Cardiac muscle cell (in vitro differentiated cells and primary cell): ENCODE results near the gene REPIN1. TPM values are rescaled to one million over a fixed set of nuclear protein-coding genes. Genes with fewer than 3 reads are reported as not detected.

Experiments used
- DNase-seq, 2 donors: peaks; one replicate each; pipeline versions ENCODE4 v3.0.0 to v3.0.0-alpha.2; 2010 to 2017; ENCODE audit warnings: low read depth in 1 of 2, low spot score in 1 of 2
- H3K27ac ChIP-seq: fragments of 200-600 bp; sonication (generic); 2 replicates; pipeline ENCODE4 v1.5.1; 2016
- H3K27me3 ChIP-seq: fragments of 200-600 bp; sonication (generic); 2 replicates; pipeline ENCODE4 v1.6.0; 2016; ENCODE audit warnings: control low read depth
- H3K36me3 ChIP-seq: fragments of 200-600 bp; sonication (generic); 2 replicates; pipeline ENCODE4 v1.5.1; 2016; ENCODE audit warnings: control low read depth
- H3K4me1 ChIP-seq: fragments of 200-600 bp; sonication (generic); 2 replicates; pipeline ENCODE4 v1.8.1; 2017; ENCODE audit warnings: low read depth, mild to moderate bottlenecking, mixed run types
- H3K4me3 ChIP-seq: fragments of 200-600 bp; sonication (generic); 2 replicates; pipeline ENCODE4 v1.5.1; 2016; ENCODE audit warnings: mild to moderate bottlenecking
- H3K9me3 ChIP-seq: fragments of 200-600 bp; sonication (generic); 2 replicates; pipeline ENCODE4 v1.5.1; 2017; ENCODE audit warnings: low read depth, mild to moderate bottlenecking, control low read depth
- polyA plus RNA-seq: library from polyadenylated mRNA; unstranded; fragments of >200 nt; fragmentation: Nextera tagmentation; extraction: Ambion mirVana; gene quantifications from 2 replicates; pipeline ENCODE4 v1.2.1, GENCODE V29; 2016
- total RNA-seq: library from RNA; depleted of rRNA; stranded (reverse); fragments of >200 nt; gene quantifications from 2 replicates; pipeline ENCODE4 v1.2.3, GENCODE V29; 2016
- TF ChIP-seq, protein P1 (sequence below): IDR thresholded peaks from 2 replicates; pipeline ENCODE4 v1.5.1; 2012; ENCODE audit warnings: low read depth, mild to moderate bottlenecking, low read length

REPIN1 gene
- total and polyA plus RNA-seq, 2 experiments from 2014 or later = 185 to 270 TPM

DNA sequence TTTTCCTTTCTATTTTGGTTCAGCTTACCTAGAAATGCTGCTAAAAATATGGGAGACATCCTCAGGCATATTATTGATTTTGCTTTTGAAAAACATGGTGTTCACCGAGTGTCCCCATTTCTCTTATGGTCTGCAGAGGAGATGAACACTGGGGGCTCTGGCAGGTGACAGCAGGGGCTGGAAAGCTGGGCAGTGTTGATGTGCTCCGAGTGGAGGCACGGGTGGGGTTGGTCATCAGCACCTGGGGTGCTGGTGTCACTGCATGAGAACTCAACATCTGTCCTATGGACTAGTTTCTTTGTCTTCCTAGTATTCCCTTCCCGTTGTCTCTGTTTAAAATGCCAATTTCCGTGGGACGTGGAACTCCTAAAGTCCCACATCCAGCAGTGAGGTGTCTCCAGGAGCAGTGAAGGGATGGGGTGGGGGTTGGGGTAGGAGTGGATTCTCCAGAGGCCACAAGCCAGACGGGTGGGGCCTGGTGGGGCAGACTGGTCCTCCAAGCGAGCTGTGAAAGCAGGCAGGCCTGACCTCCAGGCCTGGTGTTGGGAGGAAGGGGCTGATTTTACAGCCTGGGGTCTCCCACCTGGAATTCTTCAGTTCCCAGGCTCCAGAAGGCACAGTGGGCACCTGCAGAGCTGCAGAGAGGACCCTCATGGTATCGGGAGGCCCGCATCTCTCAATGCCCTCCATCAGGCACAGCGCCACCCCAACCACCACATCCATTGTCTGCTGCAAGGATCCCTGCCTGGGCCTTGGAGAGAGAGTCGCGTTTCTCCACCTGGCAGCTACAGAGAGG is 35.0 kb downstream of the REPIN1 start:
- TF ChIP-seq, protein P1, sequence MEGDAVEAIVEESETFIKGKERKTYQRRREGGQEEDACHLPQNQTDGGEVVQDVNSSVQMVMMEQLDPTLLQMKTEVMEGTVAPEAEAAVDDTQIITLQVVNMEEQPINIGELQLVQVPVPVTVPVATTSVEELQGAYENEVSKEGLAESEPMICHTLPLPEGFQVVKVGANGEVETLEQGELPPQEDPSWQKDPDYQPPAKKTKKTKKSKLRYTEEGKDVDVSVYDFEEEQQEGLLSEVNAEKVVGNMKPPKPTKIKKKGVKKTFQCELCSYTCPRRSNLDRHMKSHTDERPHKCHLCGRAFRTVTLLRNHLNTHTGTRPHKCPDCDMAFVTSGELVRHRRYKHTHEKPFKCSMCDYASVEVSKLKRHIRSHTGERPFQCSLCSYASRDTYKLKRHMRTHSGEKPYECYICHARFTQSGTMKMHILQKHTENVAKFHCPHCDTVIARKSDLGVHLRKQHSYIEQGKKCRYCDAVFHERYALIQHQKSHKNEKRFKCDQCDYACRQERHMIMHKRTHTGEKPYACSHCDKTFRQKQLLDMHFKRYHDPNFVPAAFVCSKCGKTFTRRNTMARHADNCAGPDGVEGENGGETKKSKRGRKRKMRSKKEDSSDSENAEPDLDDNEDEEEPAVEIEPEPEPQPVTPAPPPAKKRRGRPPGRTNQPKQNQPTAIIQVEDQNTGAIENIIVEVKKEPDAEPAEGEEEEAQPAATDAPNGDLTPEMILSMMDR = no peak
- H3K9me3 ChIP-seq = no peaks in the 10 kb centered on the region
- peaks cover 23% of the 10 kb centered on the region for H3K4me1 ChIP-seq
- H3K27me3 ChIP-seq = no peaks in the 10 kb centered on the region
- H3K4me3 ChIP-seq = no peak overlapping the region
- peak overlapping the region; percentile 82 for H3K27ac ChIP-seq
- no peaks in the 10 kb centered on the region for H3K36me3 ChIP-seq
- no peak for DNase-seq

DNA sequence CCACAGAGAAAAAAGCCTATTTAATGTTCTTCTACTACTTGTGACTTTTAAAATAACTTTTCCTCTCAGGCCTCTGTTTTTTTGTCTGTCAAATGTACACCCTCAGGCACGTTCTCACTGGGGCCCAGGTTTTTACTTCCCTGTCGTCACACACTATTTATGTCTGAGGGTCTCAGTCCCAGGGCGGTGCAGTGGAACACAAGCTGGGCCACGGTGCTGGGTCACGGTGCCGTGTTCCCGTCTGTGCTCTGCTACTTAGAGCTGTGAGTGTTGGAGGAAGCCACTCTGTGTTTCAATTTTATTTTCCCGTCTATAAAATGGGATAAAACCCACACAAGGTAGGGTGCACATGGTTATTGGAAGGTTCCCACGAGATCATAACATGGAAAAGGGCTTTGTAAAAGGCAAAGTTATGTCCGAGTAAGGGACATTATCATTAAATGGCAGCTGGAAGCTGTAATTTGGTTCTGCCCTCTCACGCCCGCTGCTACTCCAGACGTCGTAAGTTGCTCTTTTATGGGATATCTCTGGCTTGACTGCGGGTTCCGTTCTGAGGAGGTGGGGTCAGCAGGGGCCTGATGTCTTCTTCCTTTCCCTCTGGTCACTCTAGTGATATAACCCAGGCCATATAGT is 35.7 kb downstream of the REPIN1 start:
- H3K27me3 ChIP-seq = no peaks in the 10 kb centered on the region
- H3K27ac ChIP-seq = peak overlapping the region; percentile 82
- DNase-seq = peak in 1 of 2 donors; percentile 40
- TF ChIP-seq, protein P1 = no peak
- H3K4me3 ChIP-seq = peak overlapping the region; percentile 66
- H3K9me3 ChIP-seq = no peaks in the 10 kb centered on the region
- H3K4me1 ChIP-seq = peaks cover 16% of the 10 kb centered on the region
- no peaks in the 10 kb centered on the region for H3K36me3 ChIP-seq

DNA sequence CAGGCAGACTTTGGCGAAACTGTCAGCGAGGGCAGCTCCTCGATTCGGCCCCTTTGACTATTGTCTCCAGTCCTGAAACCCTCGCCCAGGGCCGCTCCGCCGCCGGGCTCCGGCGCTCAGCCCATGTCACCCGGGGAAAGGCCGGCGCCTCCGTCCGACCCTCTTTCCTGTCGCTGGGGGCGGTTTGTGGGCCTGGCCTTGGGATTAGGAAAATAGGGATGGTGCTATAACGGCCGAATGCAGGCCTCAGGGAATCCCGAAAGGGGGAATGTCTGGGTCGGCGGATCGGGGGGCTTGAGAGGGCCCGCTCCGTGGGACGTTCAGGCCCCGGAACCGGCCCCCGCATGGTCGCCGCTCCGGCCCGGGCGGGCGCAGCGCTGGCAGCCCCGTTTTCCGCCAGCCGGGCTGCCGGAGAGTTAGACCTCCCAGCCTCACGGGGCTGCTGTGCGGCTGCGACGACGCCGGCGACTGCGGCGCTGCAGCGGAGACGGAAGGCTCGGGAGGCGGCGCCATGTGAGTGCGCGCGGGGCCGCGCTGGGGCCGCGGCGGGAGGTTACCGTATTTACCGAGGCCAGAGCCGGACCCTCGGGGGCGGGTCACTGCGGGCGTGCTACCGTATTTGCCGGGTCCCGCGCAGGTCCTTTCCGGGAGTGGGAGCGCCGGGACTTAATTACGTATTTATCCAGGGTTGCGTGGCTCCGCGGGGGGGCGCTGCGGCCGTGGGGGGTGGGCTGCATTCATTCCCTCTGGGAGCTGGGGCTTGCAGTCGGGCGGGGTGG is 36.4 kb downstream of the REPIN1 start:
- TF ChIP-seq, protein P1 = peak; percentile 23
- DNase-seq = peak; percentile 93 to 95
- no peaks in the 10 kb centered on the region for H3K36me3 ChIP-seq
- no peaks in the 10 kb centered on the region for H3K9me3 ChIP-seq
- peaks cover 13% of the 10 kb centered on the region for H3K4me1 ChIP-seq
- H3K4me3 ChIP-seq = peak overlapping the region; percentile 66
- peak overlapping the region; percentile 82 for H3K27ac ChIP-seq
- no peaks in the 10 kb centered on the region for H3K27me3 ChIP-seq

DNA sequence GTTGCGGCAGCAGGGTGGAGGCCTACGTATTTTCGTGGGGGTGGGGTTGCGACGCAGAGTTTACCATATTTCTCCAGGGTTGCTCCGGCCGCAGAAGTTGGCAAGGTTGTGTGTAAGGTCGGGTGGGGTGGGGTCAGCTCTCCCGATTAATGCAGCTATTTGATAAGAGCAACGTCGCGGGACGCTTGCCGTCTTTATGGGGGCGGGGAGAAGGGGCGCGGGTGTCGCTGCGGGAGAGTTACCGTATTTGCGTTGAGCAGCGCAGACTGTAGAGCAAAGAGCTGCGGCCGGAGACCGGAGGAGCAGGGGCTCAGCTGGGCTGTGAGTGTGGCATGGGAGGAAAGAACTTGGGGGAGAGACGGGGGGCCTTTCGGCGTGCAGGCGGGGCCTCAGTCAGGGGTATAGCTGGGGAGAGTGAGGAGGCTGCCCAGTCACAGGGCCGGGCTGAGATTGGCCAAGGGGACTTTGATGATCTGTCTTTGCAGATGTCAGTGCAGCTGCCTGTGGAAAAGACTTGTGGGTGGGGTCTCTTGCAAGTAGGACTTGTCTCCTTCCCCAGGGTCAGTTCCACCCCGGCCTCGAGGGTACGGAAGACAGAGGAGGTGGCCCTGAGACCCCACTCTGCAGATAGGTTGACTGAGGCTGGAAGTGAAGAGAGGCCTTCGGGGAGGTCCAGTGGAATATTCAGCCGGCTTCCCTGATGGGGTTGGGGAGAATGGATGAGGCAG is 37.1 kb downstream of the REPIN1 start:
- no peaks in the 10 kb centered on the region for H3K9me3 ChIP-seq
- no peaks in the 10 kb centered on the region for H3K27me3 ChIP-seq
- peak overlapping the region; percentile 66 for H3K4me3 ChIP-seq
- peaks cover 13% of the 10 kb centered on the region for H3K4me1 ChIP-seq
- TF ChIP-seq, protein P1 = no peak
- peak overlapping the region; percentile 15 for H3K27ac ChIP-seq
- peak in 1 of 2 donors; percentile 68 for DNase-seq
- H3K36me3 ChIP-seq = no peaks in the 10 kb centered on the region

DNA sequence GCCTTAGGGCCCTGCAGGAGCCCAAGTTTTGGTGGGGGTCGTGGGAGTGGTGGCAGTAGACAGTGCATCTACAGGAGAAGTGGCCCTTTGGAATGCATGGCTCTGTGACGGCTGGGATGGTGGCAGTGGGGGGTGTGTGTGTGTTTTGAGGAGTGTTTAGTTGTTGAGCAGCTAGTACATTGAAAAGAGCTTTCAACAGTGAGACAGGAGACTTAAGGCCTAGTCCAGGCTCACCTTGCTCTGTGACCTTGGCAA is 37.6 kb downstream of the REPIN1 start:
- Histone ChIP-seq H3K4me3 (peak overlapping the region; percentile 66), H3K9me3 (no peaks in the 10 kb centered on the region), H3K36me3 (no peaks in the 10 kb centered on the region), H3K27ac (no peak overlapping the region), H3K27me3 (no peaks in the 10 kb centered on the region), H3K4me1 (peaks cover 13% of the 10 kb centered on the region)
- TF ChIP-seq, protein P1 = no peak
- no peak for DNase-seq
